ENCODE results near the gene AURKA. TPM values are rescaled to one million over a fixed set of nuclear protein-coding genes. Genes with fewer than 3 reads are reported as not detected.

The AURKA gene
- total and polyA plus RNA-seq, 2 experiments from 2014 or later = 75.8 to 82.0 TPM

GRCh38 chr20:56423886-56424285 is 31.9 kb upstream of the AURKA start:
- H3K4me1 Mint-ChIP-seq = peaks cover 14% of the 10 kb centered on the region
- ATAC-seq = no peak
- no peaks in the 10 kb centered on the region for H3K36me3 Mint-ChIP-seq (ENCODE audit: low read depth)

More at GRCh38 chr20:56423886-56424285, 31.9 kb upstream of the AURKA start:
- no peaks in the 10 kb centered on the region for H4K20me1 ChIP-seq (replicated peaks; ENCODE audit: insufficient read depth)
- no peak overlapping the region for H3K4me3 Mint-ChIP-seq
- H3K27me3 ChIP-seq (ENCODE audit: insufficient read depth) = peaks cover 16% of the 10 kb centered on the region; the same call in 1 of the 2 replicates
- H3K27ac ChIP-seq (ENCODE audit: low read depth) = no peak overlapping the region
- H3K9me2 ChIP-seq (ENCODE audit: insufficient read depth) = no peaks in the 10 kb centered on the region
- no peak overlapping the region for H3K27ac Mint-ChIP-seq
- H3K4me2 ChIP-seq = no peak overlapping the region
- H3K9me3 Mint-ChIP-seq = no peaks in the 10 kb centered on the region
- DNase-seq (ENCODE audit: low spot score) = no peak
- no peaks in the 10 kb centered on the region for H3F3A ChIP-seq (replicated peaks; ENCODE audit: low read depth)
- TF ChIP-seq NANOG (IDR thresholded peaks at IDR 0.05; ENCODE audit: borderline replicate concordance) = no peak
- TF ChIP-seq POLR2AphosphoS5 (IDR thresholded peaks at IDR 0.05; ENCODE audit: low read depth) = no peak
- no peak for TF ChIP-seq ZNF331 (CRISPR knock-in tag; IDR thresholded peaks at IDR 0.05; ENCODE audit: low read depth)
- TF ChIP-seq REST (IDR thresholded peaks at IDR 0.05; ENCODE audit: unreplicated experiment) = no peak
- no peak for TF ChIP-seq EZH2phosphoT487 (IDR thresholded peaks at IDR 0.05; ENCODE audit: unreplicated experiment)
- no peak for TF ChIP-seq ZNF462 (CRISPR knock-in tag; IDR thresholded peaks at IDR 0.05)
- TF ChIP-seq CREB1 (CRISPR knock-in tag; IDR thresholded peaks at IDR 0.05; ENCODE audit: low read depth) = no peak
- H3K27me3 Mint-ChIP-seq (ENCODE audit: insufficient read depth, low read depth, poor library complexity) = peaks cover 37% of the 10 kb centered on the region
- H2AFZ ChIP-seq = no peak overlapping the region
- H3K36me3 ChIP-seq (ENCODE audit: insufficient read depth) = no peaks in the 10 kb centered on the region
- H3K4me1 ChIP-seq (ENCODE audit: insufficient read depth) = no peaks in the 10 kb centered on the region
- no peaks in the 10 kb centered on the region for H3K79me2 ChIP-seq (replicated peaks; ENCODE audit: insufficient read depth)
- H3K4me3 ChIP-seq = no peak overlapping the region
